Retina (tissue), 1 donor: Measurements from ENCODE around the gene VSTM2B.
A peak's percentile ranks its signal among the peaks of the same experiment; 100 is the strongest.
"Not testable (repeated sequence)": the region's sequence is repeated elsewhere in the genome, so short reads cannot be mapped to it uniquely, and the experiment has no call there.

Experiments used
- DNase-seq: peaks from one replicate; pipeline ENCODE4 v3.0.0-alpha.2; 2016

The VSTM2B gene

GRCh38 chr19:29525901-29526729 is at the start of gene VSTM2B:
TSS of gene VSTM2B (plus strand) at chr19:29525994. CDS start at chr19:29526584, 590 bp downstream.
- peak; percentile 80 for DNase-seq

- DNase-seq = no peak
These were observed 49.3 kb upstream of the VSTM2B start for GRCh38 chr19:29476528-29476927.

GRCh38 chr19:29477831-29478577 is 47.8 kb upstream of the VSTM2B start:
- no peak for DNase-seq

- peak; percentile 81 for DNase-seq
These were observed 46.9 kb upstream of the VSTM2B start for GRCh38 chr19:29478578-29479565.

GRCh38 chr19:29479941-29480340 is 45.9 kb upstream of the VSTM2B start:
- no peak for DNase-seq

- no peak for DNase-seq
These were observed 45.3 kb upstream of the VSTM2B start for GRCh38 chr19:29480507-29480906.

DNA sequence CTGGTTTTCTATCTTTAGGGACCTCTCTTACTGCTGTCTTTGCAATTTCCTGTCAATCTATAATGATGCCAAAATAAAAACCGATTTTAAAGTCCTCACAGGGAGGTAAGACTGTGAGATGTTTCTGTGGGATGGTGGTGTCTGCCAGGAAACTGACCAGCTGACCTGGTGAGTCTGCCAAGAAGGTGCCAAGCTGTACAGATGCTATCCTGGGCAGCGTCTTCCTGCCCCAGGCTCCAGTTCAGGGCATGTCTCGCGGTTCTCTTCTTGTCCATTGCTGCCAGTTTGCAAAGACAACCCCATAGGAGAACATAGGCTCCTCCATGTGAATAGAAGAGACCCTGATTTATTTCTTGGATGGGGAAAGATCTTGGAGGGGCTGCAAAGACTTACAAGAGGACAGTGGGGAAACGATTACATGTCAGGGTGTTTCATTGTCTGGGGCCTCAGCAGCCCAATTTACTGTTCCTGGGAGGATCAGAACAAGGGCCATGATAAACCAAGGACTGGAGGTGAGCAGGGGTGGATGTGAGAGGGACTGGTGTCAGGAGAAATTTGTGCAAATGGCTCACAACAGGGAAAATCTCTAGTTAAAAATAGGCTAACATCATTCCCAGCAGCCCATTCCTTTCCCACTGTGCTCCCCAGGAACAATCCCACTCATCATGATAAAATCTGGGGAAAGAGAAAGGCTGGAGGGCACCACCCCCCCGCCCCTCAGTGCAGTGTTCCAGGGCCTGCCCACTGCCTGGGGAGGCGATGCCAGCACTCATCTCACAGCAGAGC is 42.7 kb upstream of the VSTM2B start:
- no peak for DNase-seq

DNA sequence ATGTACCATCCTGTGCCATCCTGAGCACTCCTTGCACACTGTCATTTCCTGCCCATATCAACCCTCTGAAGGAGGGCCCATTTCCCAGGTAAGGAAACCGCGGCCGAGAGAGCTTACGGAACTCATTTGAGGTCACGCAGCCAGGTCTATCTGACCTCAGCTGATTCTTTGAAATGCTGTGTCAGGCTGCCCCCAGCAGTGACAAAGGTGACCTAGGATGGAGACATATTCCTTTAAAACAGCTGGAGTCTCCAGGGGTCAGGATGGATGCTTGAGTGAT is 42.2 kb upstream of the VSTM2B start:
- no peak for DNase-seq

DNA sequence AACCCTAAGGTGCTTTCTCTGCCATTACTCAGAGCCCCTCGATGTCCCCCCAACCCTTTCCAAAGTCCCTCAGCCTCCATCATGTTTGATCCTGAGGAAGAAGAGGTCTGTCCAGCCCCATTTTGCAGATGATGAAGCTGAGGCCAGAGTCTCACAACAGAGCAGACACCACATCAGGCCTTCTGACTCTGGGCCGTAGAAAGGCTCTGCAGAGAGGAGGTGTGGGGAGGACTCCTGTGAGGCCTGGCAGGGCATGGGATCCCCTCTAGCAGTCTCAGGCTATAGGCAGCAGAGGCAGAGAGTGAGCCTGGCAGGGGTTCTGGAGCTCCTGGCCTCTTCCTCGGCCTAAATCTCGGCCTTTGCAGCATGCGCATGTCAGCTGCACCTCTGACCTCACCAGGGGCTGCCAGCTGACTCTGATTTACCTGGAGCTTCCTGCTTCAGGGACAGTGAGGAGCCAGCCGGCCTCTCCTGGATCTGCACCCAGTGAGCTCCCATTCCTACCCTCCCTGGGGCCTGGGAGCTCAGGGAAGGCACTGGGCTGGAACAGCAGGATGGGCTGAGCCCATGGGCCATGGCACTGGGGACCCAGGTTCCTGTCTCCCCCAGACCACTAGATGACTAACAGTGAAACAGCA is 41.7 kb upstream of the VSTM2B start:
- no peak for DNase-seq

DNA sequence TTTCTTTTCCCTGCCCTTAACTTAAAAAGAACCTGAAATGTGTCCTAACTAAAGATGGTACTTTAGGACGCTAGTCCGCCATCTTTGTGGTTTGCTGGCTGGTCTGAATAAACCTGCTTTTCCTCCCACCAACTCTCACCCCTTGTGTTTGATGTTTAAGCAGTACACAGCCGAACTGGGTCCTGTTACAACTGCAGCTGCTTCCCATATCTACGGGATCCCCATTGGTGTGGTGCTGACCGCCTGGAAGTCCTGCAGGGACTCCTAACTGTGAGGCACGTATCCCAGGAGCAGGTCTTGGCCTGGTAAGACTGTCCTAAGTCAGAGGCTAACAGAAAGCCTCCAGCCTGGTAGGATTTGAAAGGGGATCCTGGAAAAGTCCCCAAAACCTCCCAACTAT is 40.9 kb upstream of the VSTM2B start:
- no peak for DNase-seq

DNA sequence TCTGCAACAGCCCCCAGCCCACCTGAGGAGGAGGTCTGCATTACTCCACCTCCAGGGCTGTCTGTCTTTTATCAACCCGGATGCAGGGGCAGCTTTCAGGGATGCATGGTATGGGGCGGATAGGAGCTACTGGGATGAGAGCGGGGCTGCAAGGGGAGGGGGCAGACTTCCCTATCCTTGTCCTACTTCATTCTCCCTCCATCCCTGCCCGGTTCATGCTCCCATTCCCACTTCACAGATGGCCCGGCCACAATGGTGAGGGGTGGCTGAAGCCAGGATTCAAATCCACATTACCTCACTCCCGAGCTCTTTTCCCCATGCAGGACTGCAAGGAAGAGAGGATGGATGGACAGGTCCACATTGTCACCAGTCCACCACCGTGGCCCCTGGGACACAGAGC is 40.5 kb upstream of the VSTM2B start:
- DNase-seq = no peak

- DNase-seq = not testable (repeated sequence)
These were observed 38.8 kb upstream of the VSTM2B start for GRCh38 chr19:29486961-29487360.

GRCh38 chr19:29487432-29487831 is 38.4 kb upstream of the VSTM2B start:
- DNase-seq = no peak

GRCh38 chr19:29488316-29488715 is 37.5 kb upstream of the VSTM2B start:
- DNase-seq = no peak

- DNase-seq = no peak
These were observed 36.4 kb upstream of the VSTM2B start for GRCh38 chr19:29489172-29489951.

DNA sequence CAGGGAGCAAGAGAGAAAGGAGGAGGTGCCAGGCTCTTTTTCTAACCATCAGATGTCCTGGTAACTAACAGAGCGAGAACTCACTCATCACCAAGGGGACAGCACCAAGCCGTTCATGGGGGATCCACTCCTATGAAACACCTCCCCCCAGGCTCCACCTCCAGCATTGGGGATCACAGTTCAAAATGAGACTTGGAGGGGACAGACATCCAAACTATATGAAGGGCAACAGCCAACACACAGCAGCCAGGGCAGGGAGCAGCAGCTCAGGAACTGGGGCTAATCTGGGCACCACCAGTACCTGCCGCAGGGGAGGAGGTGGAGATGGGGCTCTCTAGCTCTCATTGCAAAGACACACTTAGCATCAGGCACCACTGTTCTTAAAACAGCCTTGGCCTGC is 34.3 kb upstream of the VSTM2B start:
- no peak for DNase-seq

- DNase-seq = no peak
These were observed 33.7 kb upstream of the VSTM2B start for GRCh38 chr19:29491995-29492577.

- no peak for DNase-seq
These were observed 33.0 kb upstream of the VSTM2B start for GRCh38 chr19:29492769-29493168.

GRCh38 chr19:29495091-29495490 is 30.7 kb upstream of the VSTM2B start:
- DNase-seq = no peak

DNA sequence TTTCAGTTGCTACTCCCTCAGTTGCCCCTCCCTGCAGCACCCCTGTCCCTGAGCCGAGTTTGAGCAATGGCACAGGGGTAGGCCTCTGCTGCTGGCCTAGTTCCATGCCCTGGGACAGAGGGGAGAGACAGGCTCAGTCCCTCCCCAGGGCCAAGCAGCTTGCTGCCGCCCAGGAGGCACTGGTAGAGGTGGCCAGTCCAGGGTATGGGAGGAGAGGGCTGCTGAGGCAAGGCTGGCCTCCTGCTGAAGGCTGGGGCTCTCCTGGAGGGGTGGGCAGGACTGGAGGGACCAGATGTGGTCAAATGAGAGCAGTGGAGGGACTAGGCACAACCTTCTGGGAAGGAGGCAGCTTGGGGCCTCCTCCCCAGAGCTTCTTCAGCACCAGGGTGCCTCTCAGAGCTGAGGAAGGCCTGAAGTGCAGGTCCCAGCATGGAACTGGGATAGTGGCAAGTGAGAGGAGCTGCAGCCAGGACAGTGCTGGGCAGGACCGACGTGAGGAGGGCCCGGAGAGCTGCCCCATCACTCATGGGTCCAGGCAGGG is 29.8 kb upstream of the VSTM2B start:
- no peak for DNase-seq
